ENCODE data around the gene PPFIA4. TPM values are rescaled to one million over a fixed set of nuclear protein-coding genes. Genes with fewer than 3 reads are reported as not detected.

The PPFIA4 gene
- total and polyA plus RNA-seq, 12 donors, result 8.1 to 60.6 (median 29.9) TPM

DNA sequence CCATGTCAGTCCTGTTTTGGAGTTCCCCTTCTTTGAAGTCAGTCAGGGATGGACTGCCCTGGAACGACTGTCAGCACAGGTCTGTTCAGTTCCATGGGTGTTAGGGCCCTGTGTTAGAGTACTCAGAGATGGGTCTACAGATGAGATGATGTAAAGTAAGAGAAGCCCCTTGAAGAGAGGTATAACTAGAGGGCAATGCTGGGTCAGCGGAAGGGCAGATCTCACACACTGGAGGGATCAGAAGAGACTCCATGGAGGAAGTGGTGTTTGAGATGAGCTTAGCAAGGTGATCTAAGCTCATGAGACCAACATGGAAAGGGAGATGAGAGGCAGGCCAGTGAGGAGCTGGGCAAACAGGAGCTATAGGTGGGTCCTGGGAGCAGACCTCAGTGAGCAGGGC lies 7.6 kb downstream of the PPFIA4 start:
- no peak overlapping the region for H3K4me3 ChIP-seq
- 92 to 93% methylated on average over 2 of the region's 2 CpGs for WGBS, 2 donors
- TF ChIP-seq, protein P1, sequence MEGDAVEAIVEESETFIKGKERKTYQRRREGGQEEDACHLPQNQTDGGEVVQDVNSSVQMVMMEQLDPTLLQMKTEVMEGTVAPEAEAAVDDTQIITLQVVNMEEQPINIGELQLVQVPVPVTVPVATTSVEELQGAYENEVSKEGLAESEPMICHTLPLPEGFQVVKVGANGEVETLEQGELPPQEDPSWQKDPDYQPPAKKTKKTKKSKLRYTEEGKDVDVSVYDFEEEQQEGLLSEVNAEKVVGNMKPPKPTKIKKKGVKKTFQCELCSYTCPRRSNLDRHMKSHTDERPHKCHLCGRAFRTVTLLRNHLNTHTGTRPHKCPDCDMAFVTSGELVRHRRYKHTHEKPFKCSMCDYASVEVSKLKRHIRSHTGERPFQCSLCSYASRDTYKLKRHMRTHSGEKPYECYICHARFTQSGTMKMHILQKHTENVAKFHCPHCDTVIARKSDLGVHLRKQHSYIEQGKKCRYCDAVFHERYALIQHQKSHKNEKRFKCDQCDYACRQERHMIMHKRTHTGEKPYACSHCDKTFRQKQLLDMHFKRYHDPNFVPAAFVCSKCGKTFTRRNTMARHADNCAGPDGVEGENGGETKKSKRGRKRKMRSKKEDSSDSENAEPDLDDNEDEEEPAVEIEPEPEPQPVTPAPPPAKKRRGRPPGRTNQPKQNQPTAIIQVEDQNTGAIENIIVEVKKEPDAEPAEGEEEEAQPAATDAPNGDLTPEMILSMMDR (IDR thresholded peaks at IDR 0.05), result no peak
- H3K27me3 ChIP-seq, result peaks cover 0 to 6% (median 0%) of the 10 kb centered on the region in 7 donors
- H3K27ac ChIP-seq, result no peak overlapping the region
- H3K36me3 ChIP-seq, result no peaks in the 10 kb centered on the region
- DNase-seq (no peak), ATAC-seq (no peak)
- H3K4me1 ChIP-seq, result peaks cover 9 to 60% (median 43%) of the 10 kb centered on the region in 9 donors
- no peaks in the 10 kb centered on the region for H3K9me3 ChIP-seq
- intact Hi-C loops (cut with DNase I), result loop anchor here in 2 of 10 donors (5.0 to 10.0 kb wide), 2 partner anchors 311 to 313 kb away; no protein-coding TSS in a partner anchor

DNA sequence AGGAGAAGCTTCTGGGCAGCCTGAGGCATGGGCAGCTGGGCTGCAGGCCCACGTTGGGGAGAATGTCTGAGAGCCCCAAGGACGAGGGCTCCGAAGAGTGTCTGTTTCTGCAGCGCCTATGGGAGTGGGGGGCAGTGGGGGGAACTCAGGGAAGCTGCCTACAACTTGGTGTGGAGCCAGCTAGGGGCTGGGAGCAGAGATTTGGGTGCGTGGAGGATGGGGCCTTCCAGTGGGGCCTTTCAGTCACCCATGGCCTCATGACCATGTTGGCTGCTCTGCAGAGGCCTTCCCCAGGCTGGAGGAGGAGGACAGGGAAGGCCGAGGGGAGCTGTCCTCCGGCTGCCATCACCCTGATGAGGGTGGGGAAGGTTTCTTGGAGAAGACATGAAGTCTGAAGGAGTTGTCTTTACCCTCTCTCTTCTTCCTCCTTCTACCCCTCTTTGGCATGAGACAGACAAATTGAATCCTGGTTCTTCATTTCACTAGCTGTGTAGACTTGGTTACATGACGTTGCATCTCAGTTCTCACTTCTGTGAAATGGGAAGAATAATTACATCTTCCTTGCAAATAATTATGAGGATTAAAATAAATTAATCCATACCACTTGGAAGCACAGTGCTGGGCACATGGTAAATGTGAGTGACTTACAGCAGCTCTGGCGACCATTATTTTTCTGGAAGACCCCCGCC lies 8.3 kb downstream of the PPFIA4 start:
- ATAC-seq (no peak), DNase-seq (no peak)
- peaks cover 0 to 6% (median 0%) of the 10 kb centered on the region in 7 donors for H3K27me3 ChIP-seq
- H3K4me1 ChIP-seq, result peaks cover 3 to 60% (median 40%) of the 10 kb centered on the region in 9 donors
- 85 to 88% methylated on average over 10 of the region's 10 CpGs for WGBS, 2 donors
- TF ChIP-seq, protein P1 (IDR thresholded peaks at IDR 0.05), result no peak
- H3K36me3 ChIP-seq, result no peaks in the 10 kb centered on the region
- no peak overlapping the region for H3K4me3 ChIP-seq
- intact Hi-C loops (cut with DNase I), result loop anchor here in 7 of 10 donors (5.0 to 10.0 kb wide), 6 partner anchors 88 to 313 kb away; partner anchors contain the start of gene ADORA1 (in 5 of the 7)
- no peaks in the 10 kb centered on the region for H3K9me3 ChIP-seq
- H3K27ac ChIP-seq, result peak overlapping the region in 2 of 10 donors; percentile 78 to 85

GRCh38 chr1:203035111-203036000 lies 9.1 kb downstream of the PPFIA4 start:
- H3K4me1 ChIP-seq, result peaks cover 3 to 60% (median 40%) of the 10 kb centered on the region in 9 donors
- ATAC-seq (no peak), DNase-seq (no peak)
- 61 to 67% methylated on average over 15 of the region's 15 CpGs for WGBS, 2 donors
- no peak overlapping the region for H3K4me3 ChIP-seq
- TF ChIP-seq, protein P1 (IDR thresholded peaks at IDR 0.05), result no peak
- H3K36me3 ChIP-seq, result no peaks in the 10 kb centered on the region
- H3K27ac ChIP-seq, result peak overlapping the region in 5 of 10 donors; percentile 64 to 89 (median 84)
- peaks cover 0 to 6% (median 0%) of the 10 kb centered on the region in 7 donors for H3K27me3 ChIP-seq
- intact Hi-C loops (cut with DNase I), result loop anchor here in 7 of 10 donors (5.0 to 10.0 kb wide), 5 partner anchors 87 to 309 kb away; partner anchors contain the start of gene ADORA1 (in 5 of the 7)
- no peaks in the 10 kb centered on the region for H3K9me3 ChIP-seq

- 34 to 43% methylated on average over 4 of the region's 4 CpGs for WGBS, 2 donors
- intact Hi-C loops (cut with DNase I), result loop anchor here in 7 of 10 donors (5.0 to 10.0 kb wide), 5 partner anchors 86 to 309 kb away; partner anchors contain the start of gene ADORA1 (in 5 of the 7)
- no peak for ATAC-seq
- no peaks in the 10 kb centered on the region for H3K9me3 ChIP-seq
- peak overlapping the region in 5 of 10 donors; percentile 64 to 89 (median 84) for H3K27ac ChIP-seq
- peaks cover 5 to 67% (median 40%) of the 10 kb centered on the region in 9 donors for H3K4me1 ChIP-seq
- TF ChIP-seq, protein P1 (IDR thresholded peaks at IDR 0.05), result no peak
- H3K36me3 ChIP-seq, result no peaks in the 10 kb centered on the region
- no peak for DNase-seq
- H3K4me3 ChIP-seq, result no peak overlapping the region
- H3K27me3 ChIP-seq, result peaks cover 0 to 6% (median 0%) of the 10 kb centered on the region in 7 donors
Measured at GRCh38 chr1:203036135-203036534, 9.8 kb downstream of the PPFIA4 start.
